GM12891 (cell line): ENCODE measurements around the gene KCNK5.

ENCODE experiments used
- POLR2A ChIP-seq: IDR thresholded peaks from 2 replicates; pipeline ENCODE4 v1.6.1; 2011; ENCODE audit warnings: low read depth, low read length, control low read depth
- POLR2AphosphoS5 ChIP-seq: IDR thresholded peaks from 2 replicates; pipeline ENCODE4 v1.6.1; 2011; ENCODE audit warnings: low read depth, low read length, control low read depth

DNA sequence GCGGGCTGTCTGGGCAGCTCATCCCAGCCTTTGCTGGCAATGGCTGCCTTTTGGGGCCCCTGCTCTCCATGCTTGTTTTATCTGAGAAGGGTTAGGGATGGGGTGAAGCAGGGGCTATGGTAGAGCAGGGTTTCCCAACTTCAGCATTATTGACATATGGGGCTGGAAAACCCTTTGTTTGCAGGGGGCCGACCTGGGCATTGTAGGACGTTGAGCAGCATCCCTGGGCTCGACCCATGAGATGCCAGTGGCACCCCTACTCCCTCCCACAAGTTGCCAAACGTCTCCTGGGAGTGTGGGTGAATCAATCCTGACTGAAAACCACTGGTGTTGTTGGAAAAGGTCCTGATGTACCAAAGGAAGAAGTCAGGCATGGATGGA lies 56.9 kb downstream of the KCNK5 start:
- TF ChIP-seq POLR2A (no peak), POLR2AphosphoS5 (no peak)
